RPMI8226 (cell line): ENCODE data around the gene SLC25A1.
A peak's percentile ranks its signal among the peaks of the same experiment; 100 is the strongest.
"Not testable (repeated sequence)": the region's sequence is repeated elsewhere in the genome, so short reads cannot be mapped to it uniquely, and the experiment has no call there.

ENCODE experiments used
- DNase-seq: peaks from one replicate; pipeline ENCODE4 v3.0.0-alpha.2; 2015

SLC25A1 gene

DNA sequence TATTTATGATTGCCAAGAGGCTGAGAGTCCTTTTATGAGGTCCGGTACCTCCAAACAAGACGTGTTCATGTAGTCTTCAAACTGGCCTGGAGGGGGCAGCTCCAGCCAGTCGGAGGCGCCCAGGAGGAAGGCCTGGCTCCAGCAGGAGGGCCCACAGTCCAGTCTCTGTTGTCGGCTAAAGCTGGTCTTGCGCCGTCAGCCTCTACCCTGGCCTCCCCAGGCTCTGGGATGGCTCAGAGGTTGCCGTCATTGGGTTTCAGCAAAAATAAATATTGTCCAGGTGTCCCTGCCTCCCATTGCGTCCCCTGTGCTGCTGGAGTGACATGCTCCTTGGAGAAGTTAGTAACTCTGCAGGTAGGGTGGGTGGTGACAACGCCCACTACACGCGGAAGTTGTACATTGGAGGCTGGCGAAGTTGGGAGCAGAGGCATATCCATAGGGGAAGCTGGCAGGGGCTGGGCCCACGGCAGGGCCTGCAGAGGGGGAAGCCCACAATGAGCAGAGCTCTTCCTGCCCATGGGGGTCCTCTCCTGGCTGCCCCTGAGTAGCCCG is 1.0 kb upstream of the SLC25A1 start:
- peak; percentile 52 for DNase-seq

DNA sequence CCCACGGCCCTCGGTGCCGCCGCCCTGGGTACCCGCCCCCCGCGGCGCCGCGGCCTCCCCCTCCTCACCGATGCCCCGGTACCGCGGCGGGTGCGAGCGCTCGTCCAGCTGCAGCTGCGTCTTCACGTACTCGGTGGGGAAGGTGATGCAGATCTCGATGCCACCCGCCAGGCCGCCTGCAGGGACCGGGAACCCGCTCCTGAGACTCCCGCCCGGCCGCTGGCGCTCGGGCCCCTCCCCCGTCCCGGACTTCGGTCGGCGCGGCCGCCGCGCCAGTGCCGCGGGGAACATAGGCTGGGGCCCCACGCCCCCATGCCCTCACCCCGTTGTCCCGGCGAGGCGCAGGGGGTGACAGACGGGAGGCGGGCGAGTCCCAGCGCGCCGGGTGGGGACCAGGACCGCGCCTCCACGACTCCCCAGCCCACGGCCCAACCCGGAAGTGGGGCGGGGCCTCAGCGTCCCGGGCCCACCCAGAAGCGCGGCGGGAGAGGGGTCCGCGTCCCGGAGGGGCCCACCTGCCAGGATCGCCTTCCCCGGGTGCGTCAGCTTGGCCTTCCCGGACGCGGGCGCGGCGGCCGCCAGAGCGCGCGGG is 375 bp downstream of the SLC25A1 start:
- DNase-seq: peak; percentile 33

DNA sequence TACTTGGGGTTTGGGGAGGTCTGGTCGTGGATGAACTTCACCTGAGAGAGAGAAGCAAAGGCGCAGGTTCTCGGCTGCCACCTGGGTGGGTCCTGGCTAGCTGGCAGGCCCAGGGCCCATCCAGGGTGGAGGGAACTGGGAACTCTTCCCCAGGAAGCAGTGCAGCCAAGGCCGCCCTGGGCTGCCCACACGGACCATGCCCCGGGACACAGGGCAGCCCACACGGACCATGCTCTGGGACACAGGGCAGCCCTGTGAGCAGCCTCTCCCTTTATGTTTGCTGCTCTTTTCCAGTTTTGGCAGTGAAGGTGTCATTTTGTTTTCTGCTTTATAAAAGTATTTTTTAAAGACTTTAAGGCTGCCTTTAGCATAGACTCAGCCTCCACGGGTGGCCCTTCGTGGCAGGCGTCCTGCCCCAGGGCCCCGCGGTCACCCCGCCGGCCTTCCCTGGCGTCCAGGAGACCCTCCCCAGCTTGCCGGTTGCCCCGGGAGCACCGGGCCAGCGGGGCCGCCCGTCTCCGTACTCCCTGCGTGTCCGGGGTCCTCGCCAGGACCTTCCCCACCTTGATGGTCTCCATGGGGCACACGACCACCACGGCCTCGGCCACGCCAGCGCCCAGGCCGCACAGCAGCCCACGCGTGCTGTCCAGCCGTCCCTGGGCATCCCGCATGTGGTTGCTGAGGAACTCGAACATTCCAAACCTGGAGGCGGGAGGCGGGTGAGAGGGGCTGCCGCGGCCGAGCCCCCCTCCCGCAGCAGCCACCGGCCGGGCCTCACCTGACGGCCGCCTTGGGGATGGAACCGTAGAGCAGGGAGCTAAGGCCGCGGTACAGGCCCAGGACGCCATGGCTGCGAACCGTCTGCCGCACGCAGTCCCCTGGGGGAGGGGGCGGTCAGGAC is 1.1 kb downstream of the SLC25A1 start:
- DNase-seq: no peak

DNA sequence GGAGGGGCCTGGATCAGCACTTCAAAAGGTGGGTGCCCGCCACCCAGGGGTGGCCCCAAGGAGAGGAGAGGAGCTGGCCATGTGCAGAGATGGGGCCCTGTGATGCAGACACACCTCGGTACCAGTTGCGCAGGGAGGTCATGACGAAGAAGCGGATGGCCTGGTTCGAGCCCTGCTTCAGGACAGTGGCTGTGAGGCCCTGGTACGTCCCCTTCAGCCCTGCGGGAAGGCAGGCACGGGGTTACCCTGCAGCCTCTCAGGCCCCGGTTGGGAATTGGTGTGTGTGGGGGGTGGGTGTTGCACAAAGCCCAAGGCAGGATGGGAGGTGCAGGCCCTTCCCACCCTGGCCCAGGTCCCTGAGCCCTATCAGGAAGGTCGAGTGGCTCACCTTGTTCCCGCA is 1.8 kb downstream of the SLC25A1 start:
- no peak for DNase-seq

DNA sequence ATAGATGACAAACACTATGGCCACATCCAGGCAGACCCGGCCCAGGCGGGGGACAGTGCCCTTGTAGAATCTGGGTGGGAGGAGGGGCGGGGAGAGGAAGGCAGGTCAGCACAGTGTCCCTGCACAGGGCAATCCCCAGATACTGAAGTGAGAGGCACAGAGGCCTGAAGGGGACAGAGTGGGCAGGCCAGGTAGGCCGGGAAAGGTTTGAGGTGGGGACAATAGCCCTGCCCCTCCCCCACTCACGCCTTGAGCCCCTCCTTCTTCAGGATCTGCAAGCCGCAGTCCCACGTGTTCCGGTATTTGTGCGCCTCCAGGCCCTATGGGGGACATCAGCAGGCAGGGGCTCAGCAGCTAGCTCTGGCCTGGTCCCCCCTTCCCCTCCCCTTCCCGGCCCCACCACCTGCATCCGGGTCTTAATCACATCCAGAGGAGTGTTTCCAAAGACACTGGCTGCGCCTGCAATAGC is 2.3 kb downstream of the SLC25A1 start:
- no peak for DNase-seq

DNA sequence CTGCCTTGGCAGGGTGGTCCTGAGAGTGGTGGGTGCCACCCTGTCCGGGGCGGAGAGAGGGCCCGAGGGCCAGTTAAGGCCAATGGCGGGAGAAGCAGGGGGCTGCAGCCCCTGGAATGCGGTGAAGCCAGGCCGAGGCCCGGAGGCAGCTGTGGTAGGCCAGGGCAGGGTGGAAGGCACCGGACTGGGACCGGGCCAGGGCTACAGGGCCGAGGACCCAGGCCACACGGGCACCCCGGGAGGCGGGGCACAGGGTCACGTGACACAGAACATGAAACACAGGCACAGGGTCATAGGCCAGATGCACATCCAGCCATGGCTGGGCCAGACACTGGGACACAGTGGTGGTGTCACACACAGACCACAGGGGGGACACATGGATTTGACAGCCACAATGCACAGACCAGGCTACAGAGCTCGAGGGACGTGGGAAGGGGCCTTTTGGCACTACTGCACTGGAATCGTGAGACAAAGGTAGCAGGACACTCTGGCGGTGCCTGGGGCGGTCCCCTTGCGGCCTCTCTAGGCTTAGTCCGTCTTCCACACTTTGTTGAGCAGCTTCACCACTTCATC is 2.8 kb downstream of the SLC25A1 start:
- no peak for DNase-seq

DNA sequence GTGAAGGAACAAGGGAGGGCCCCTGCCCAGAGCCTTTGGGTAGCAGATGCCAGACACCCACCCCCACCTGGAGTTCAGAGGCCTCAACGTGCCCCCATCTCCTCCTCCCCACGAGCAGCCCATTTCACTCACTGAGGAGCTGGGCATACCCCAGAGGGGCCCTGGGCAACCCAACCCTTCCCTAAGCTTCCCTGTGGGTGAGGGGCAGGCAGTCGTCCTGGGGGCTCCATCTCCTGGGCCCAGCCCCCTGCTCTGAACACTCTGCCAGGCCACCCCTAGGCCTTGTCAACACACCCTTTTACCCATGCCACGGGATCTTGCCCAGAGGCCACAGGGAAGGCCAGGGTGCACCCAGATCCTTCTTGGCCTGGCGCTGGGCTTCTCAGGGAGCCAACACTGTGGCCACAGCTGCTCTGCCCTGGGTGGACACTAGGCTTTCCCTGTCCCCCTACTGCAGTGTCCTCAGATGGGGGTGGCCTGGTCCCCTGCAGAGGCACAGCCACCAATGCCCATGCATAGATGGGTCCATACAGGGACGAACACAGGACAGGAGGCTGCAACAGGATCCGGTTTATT is 3.4 kb downstream of the SLC25A1 start:
- DNase-seq: no peak

DNA sequence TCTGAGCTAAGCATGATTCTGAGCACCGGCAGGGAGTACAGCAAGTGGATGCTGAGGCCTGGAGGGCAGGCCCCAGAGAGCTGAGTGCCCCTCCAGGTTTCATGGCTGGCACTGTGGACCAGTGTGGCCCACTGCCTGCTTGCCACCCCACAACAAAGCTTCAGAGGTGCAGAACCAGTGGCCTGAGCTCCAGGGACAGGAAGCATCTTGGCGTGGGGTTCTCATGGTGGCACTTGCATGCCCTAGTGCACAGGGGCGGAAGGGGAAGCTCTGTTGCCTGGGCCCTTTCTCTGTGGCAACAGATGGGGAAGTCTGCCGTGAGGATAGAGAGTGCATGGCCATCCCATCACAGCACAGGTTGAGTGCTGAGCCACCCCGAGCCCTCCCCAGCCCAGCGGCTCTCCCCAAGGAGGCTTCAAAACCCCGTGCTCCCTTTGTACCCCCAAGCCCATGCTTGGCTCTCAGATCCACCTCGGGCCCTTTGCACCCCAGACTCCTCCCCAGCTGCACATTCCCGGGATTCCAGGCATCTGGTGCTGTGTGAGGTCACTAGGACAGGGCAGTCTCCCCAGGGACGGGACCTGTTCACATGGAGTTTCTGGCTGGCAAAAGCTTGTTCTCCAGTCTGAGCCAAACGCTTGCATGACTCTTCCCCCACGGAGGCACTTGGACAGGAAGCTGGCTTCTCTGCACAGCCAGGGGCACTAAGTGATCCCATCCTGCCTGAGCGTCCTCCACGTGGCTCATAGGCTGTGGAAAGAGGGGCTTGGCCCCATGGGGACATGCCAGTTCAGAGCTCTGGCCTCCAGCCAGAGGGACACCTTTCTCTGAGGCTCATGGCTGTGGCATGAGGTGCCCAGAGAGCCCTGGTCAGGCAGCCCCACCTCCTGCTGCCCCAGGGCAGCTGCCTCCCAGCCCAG is 4.2 kb downstream of the SLC25A1 start:
- no peak for DNase-seq

DNA sequence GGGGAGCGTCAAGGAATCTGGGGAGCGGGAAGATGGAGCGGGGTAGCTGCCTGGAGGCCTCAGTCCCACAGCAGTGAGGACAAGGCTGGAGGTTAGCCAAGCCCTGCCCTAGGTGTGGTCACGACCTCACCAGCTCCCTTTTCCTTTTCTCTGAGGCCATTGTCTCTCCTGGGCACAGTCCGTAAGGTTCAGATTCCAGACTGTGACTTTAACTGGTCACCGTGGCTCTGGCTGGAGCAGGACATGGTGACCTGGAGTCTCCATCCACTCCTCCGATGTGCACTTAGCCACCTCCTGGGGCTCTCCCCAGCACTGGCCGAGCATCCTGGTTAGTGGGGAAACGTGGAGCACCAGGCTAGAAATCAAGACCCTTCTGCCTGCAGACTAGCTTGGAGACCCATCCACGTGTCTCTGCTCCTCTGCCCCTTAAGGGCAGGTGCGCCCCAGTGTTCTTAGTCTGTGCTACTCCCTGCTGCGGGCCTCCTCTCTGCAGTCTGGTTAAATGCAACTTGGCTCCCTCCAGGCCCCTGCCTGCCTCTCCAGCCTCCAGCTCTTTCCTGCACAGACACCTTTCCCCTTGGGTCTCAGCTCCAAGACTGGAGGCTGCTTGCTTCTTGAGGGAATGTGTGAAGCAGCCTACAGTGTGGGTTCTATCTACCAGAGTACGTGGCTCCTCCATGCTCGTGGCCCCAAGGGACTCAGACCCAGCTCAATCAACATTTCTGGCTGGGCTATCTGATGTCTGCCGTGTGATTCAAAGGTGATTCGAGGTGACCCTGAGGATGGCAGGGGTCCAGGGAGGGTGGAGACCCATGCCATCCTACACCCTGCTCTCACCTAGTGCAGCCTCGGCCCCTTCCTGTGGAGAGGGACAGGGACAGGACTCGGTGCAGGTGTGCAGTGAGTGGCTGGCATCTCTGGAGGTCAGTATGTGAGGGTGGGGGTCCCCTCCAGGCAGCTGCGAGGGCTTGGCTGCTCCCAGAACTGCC is 5.2 kb downstream of the SLC25A1 start:
- DNase-seq: no peak

DNA sequence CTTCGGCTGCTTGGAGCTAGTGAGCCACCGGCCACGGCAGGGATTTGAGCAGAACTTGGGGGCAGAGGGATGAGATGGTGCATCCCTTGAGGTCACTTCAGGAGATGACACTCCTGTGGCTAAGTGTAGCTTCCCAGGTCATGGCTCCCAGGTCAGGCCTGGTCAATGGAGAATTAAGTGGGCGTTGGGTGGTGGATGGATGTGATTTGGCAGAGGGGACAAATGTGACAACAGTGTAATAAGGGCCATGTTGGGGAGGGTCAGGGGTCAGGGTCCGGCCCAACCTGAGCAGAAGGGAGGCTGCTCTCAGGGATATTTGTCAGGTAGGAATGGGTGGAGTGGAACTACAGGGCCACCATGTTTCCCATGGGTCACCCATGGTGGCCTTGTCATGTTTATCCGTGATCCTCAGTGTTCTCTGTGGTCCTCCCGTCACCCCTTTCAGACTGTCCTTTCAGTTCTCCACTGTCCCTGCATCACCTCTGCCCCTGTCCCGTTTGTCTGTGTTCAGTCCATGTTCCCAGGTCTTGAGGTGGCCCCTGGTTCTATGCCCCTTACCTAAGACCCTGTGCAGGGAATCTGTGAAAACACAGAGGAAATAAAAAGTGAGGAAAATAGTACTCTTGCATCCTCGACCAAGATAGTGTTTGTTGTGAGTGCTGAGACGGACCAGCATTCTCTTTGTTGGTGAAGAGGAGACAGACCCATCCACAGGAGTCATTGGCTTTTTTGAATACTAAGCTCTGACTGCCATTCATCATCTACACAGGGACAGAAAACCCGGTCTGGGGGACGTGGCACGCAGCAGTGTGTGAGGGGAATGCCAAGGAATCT is 6.1 kb downstream of the SLC25A1 start:
- DNase-seq: no peak

DNA sequence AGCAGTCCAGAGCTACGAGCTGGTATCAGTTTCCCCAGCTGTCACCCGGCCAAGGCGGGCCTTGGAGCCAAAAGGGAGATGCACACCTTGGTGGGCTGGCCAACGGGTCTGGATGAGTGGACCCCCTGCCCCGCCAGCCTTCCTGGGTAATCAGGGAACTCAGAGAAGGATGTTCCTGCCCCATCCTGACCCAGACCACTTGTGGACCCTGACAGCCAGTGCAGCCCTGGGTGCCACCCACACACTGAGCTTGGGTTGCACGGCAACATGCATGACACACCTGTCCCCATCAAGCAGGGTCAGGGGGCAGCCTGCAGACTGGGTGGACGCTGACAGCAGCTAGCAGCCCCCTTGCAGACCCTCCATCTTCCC is 8.6 kb downstream of the SLC25A1 start:
- no peak for DNase-seq

DNA sequence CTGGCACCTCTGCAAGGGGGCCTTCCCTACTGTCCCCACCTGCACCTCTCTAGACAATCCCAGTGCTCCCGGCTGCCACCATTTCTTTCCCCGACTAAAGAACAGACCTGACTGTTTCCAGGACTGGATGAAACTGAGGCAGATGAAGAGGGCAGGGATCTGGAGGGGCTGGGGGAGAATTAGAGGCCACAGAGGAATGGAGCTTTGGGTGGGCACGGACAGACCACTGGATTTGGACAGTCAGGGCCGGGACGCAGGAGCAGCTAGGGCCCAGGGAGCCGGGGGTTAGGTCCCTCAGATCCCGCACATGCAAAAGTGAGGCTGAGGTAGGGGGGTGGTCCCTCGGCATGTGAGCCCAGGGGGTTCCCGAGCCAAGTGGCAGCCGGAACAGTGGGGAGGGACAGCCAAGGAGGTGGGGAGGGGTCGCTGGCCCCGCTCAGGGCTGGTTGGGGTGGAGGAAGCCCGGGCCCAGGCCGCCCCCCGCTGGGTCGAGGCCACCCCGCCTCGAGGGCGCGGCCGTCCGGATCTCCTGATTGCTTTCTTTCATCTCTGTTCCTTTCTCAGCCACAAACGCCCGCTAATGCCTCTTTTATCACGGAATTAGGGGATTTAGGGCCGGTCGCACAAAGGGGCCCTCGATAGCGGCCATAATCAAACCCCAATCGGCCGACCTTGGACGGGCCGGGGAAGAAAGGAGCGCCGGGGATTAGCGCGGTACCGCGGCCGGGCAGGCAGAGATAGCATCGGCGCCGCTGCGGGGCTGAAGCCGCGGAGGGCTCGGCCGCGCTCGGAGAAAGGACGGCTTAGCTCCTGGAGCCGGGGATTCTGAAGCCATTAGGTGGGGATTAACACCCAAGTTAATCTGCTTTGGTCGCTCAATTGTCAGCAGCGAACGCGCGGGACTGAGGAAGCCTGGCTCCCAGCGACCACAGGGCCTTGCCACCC is 9.3 kb downstream of the SLC25A1 start:
- no peak for DNase-seq

DNA sequence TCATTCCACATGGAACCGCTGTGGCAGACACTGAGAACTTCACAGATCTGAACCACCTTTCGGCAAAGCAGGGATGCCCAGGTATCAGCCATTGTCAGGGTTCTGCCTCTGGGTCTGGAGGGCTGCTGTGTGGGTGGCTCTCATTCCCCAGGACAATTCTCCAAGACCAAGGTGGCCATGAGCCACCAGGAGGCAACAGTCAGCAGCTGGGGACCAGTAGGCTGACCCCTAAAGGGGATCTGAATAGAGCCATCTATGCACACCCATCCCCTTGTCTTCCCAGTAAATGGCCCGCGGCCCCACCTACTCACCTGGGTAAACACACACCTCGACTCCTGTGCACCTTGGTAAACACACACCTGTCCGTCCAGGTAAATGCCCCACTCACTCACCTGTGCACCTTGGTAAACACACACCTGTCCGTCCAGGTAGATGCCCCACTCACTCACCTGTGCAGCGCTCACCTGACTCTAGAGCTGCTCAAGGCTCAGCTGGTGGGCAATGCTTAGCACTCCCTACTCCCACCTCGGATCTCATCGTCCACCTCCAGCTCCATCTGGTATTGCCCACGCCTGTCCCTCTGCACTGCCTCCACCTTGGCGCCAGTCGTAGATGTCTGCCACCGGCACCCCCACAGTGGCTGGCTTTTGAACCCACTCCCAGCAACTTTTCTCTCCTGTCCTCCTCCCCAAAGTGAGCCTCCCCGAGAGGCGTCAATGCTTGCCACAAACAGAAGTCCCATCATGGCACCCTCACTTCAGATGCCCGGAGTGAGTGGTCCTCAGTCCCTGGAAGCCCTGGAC is 10.2 kb downstream of the SLC25A1 start:
- DNase-seq: no peak

DNA sequence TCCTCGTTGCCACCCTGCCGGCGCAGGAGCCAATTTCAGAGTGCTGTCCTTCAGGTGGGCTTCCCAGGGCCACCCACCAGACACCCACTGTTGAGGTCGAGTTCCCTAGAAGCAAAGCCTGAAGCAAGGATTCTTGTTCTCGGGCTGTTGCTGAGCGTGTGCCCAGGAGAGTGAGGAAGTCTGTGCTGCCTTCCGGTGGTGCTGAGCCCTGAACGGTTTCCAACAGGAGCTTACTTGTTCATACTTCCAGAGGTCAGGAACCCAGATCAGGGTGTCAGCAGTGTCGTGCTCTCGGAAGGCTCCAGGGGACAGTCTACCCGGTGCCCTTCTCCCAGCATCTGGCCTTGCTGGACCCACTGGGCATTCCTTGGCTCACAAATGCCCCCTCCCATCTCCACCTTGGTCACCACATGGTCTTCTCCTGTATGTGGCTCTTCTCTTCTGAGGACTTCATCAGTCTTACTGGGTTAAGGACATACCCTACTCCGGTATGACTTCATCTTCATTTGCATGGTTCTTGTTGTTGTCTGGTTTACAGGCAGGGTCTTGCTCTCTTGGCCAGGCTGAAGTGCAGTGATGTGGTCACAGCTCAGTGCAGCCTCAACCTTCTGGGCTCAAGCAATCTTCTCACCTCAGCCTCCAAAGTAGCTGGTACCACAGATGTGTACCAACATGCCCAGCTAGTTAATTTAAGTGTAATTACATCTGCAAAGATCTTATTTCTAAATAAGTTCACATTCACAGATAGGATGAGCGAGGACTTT is 11.2 kb downstream of the SLC25A1 start:
- DNase-seq: no peak

DNA sequence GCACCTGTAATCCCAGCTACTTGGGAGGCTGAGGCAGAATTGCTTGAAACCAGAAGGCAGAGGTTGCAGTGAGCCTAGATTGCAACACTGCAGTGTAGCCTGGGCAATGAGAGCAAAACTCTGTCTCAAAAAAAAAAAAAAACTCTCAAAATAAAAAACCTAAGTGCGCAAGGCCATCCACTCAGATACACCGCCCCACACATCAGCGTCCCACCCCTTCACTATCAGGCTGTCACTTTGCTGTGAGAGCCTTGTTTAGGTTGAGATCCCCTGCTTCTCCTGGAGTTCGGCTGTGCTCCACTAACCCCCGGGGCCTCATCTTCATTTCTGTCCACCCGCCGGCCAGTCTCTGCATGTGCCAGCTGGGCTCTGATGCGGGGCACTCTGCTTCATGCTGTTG is 12.1 kb downstream of the SLC25A1 start:
- no peak for DNase-seq

DNA sequence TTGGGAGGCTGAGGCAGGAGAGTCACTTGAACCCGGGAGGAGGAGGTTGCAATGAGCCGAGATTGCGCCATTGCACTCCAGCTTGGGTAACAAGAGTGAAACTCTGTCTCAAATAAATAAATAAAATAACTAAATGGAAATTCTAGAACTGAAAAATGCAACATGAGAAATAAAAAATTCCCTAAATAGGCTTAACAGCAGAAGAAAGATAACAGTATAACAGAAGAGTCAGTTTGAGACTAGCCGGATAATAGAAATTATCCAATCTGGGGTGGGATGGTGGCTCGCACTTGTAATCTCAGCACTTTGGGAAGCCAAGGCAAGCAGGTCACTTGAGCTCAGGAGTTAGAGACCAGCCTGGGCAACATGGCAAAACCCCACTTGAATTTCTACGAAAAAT is 14.1 kb downstream of the SLC25A1 start:
- DNase-seq: no peak

DNA sequence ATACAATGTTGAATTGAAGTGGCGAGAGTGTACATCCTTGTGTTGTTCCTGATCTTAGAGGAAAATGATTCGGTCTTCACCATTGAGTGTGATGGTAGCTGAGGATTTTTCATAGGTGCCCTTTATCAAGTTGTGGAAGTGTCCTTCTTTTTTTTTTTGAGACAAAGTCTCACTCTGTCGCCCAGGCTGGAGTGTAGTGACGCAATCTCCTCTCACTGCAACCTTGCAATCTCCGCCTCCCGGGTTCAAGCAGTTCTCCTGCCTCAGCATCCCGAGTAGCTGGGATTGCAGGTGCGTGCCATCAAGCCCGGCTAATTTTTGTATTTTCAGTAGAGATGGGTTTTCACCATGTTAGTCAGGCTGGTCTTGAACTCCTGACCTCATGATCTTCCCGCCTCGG is 19.9 kb downstream of the SLC25A1 start:
- DNase-seq: not testable (repeated sequence)
